H9 (cell line): ENCODE data around the gene PCDH9. TPM values are rescaled to one million over a fixed set of nuclear protein-coding genes. Genes with fewer than 3 reads are reported as not detected.

Experiments used
- DNase-seq: peaks from one replicate; pipeline ENCODE4 v3.0.0-alpha.2; 2017
- H2AFZ ChIP-seq: one replicate; pipeline ENCODE4 v1.6.1; 2013; ENCODE audit warnings: mild to moderate bottlenecking, low read length, control low read depth, moderate library complexity
- H2AK5ac ChIP-seq: 2 replicates; pipeline ENCODE4 v1.6.1; 2013; ENCODE audit warnings: low read length, control low read depth, mixed read lengths; ENCODE audit not compliant: insufficient read length
- H2BK120ac ChIP-seq: one replicate; pipeline ENCODE4 v1.6.1; 2013; ENCODE audit warnings: low read depth, mild to moderate bottlenecking, low read length, control low read depth, inconsistent platforms; ENCODE audit not compliant: poor library complexity, severe bottlenecking
- H2BK12ac ChIP-seq: 2 replicates; pipeline ENCODE4 v1.6.1; 2013; ENCODE audit warnings: low read length, control low read depth, mixed read lengths, low read depth; ENCODE audit not compliant: insufficient read length
- H2BK15ac ChIP-seq: 2 replicates; pipeline ENCODE4 v1.6.1; 2013; ENCODE audit warnings: low read depth, low read length, control low read depth
- H2BK20ac ChIP-seq: one replicate; pipeline ENCODE4 v1.6.1; 2013; ENCODE audit warnings: low read depth, mild to moderate bottlenecking, low read length, control low read depth, inconsistent platforms; ENCODE audit not compliant: poor library complexity, severe bottlenecking
- H2BK5ac ChIP-seq: 2 replicates; pipeline ENCODE4 v1.6.1; 2013; ENCODE audit warnings: low read length, control low read depth, mixed read lengths; ENCODE audit not compliant: insufficient read length
- H3K14ac ChIP-seq: 2 replicates; pipeline ENCODE4 v1.6.1; 2013; ENCODE audit warnings: low read length, control low read depth; ENCODE audit not compliant: insufficient read depth
- H3K18ac ChIP-seq: 2 replicates; pipeline ENCODE4 v1.6.1; 2013; ENCODE audit warnings: low read depth, mild to moderate bottlenecking, mixed read lengths, low read length, control low read depth; ENCODE audit not compliant: insufficient read length
- H3K23ac ChIP-seq: 2 replicates; pipeline ENCODE4 v1.6.1; 2013; ENCODE audit warnings: low read length, control low read depth, mixed read lengths, low read depth; ENCODE audit not compliant: insufficient read length
- H3K23me2 ChIP-seq: 2 replicates; pipeline ENCODE4 v1.6.1; 2013; ENCODE audit warnings: low read depth, mild to moderate bottlenecking, mixed read lengths, low read length, control low read depth; ENCODE audit not compliant: insufficient read length, poor library complexity, severe bottlenecking
- H3K27ac ChIP-seq: 2 replicates; pipeline ENCODE4 v1.5.1; 2013; ENCODE audit warnings: low read length, control low read depth, mixed read lengths, low read depth; ENCODE audit not compliant: insufficient read length
- H3K27me3 ChIP-seq: 2 replicates; pipeline ENCODE4 v1.6.1; 2013; ENCODE audit warnings: low read length, control low read depth, inconsistent platforms; ENCODE audit not compliant: insufficient read depth
- H3K4ac ChIP-seq: 2 replicates; pipeline ENCODE4 v1.6.1; 2013; ENCODE audit warnings: low read depth, mild to moderate bottlenecking, control low read depth, inconsistent platforms, low read length, moderate library complexity
- H3K4me1 ChIP-seq: 2 replicates; pipeline ENCODE4 v1.6.1; 2013; ENCODE audit warnings: low read length, control low read depth, inconsistent platforms; ENCODE audit not compliant: insufficient read depth
- H3K4me2 ChIP-seq: 2 replicates; pipeline ENCODE4 v1.6.1; 2013; ENCODE audit warnings: low read length, control low read depth, mixed read lengths; ENCODE audit not compliant: insufficient read length, insufficient read depth
- H3K56ac ChIP-seq: 2 replicates; pipeline ENCODE4 v1.6.1; 2013; ENCODE audit warnings: low read depth, mild to moderate bottlenecking, mixed read lengths, low read length, control low read depth; ENCODE audit not compliant: insufficient read length
- H3K79me1 ChIP-seq: 2 replicates; pipeline ENCODE4 v1.6.1; 2013; ENCODE audit warnings: low read depth, mild to moderate bottlenecking, moderate library complexity, low read length, control low read depth, inconsistent platforms; ENCODE audit not compliant: insufficient read depth, poor library complexity, severe bottlenecking
- H3K79me2 ChIP-seq: 2 replicates; pipeline ENCODE4 v1.6.1; 2013; ENCODE audit warnings: low read length, control low read depth, inconsistent platforms; ENCODE audit not compliant: insufficient read depth
- H3K9ac ChIP-seq: 2 replicates; pipeline ENCODE4 v1.6.1; 2013; ENCODE audit warnings: low read length, control low read depth, mixed read lengths; ENCODE audit not compliant: insufficient read length; ENCODE audit errors: extremely low read depth
- H3K9me3 ChIP-seq: one replicate; pipeline ENCODE4 v1.6.1; 2013; ENCODE audit warnings: low read depth, low read length, inconsistent platforms; ENCODE audit not compliant: control insufficient read depth
- H3T11ph ChIP-seq: one replicate; pipeline ENCODE4 v1.6.1; 2013; ENCODE audit warnings: mild to moderate bottlenecking, low read length, control low read depth, inconsistent platforms
- H4K20me1 ChIP-seq: one replicate; pipeline ENCODE4 v1.6.1; 2013; ENCODE audit not compliant: control insufficient read depth, insufficient read length, insufficient read depth
- H4K5ac ChIP-seq: 2 replicates; pipeline ENCODE4 v1.6.1; 2013; ENCODE audit warnings: low read depth, mild to moderate bottlenecking, mixed read lengths, low read length, control low read depth; ENCODE audit not compliant: insufficient read length
- H4K8ac ChIP-seq: replicated peaks from 2 replicates; pipeline ENCODE4 v1.6.1; 2013; ENCODE audit warnings: low read length, control low read depth, mixed read lengths, low read depth; ENCODE audit not compliant: insufficient read length
- H4K91ac ChIP-seq: 2 replicates; pipeline ENCODE4 v1.6.1; 2013; ENCODE audit warnings: low read depth, mild to moderate bottlenecking, moderate library complexity, mixed read lengths, low read length, control low read depth; ENCODE audit not compliant: insufficient read length
- H3K27ac Mint-ChIP-seq, 3 experiments: 2 replicates in 2 of 3; 3 replicates in 1 of 3; pipeline ENCODE4 v1.8.0; 2020 to 2021; ENCODE audit warnings: mixed read lengths in 3 of 3, mild to moderate bottlenecking in 1 of 3, moderate library complexity in 1 of 3
- H3K27me3 Mint-ChIP-seq: 2 replicates; pipeline ENCODE4 v1.8.0; 2021; ENCODE audit warnings: low read depth, mild to moderate bottlenecking, moderate library complexity, mixed read lengths
- H3K36me3 Mint-ChIP-seq, 3 experiments: 2 replicates in 2 of 3; 3 replicates in 1 of 3; pipeline ENCODE4 v1.8.0; 2020 to 2021; ENCODE audit warnings: low read depth in 3 of 3, mixed read lengths in 3 of 3; ENCODE audit not compliant: insufficient read depth in 1 of 3
- H3K4me1 Mint-ChIP-seq, 2 experiments: 2 replicates each; pipeline ENCODE4 v1.8.0; 2020; ENCODE audit warnings: mixed read lengths in 2 of 2
- H3K4me3 Mint-ChIP-seq, 2 experiments: 2 replicates in 1 of 2; 3 replicates in 1 of 2; pipeline ENCODE4 v1.8.0; 2020 to 2021; ENCODE audit warnings: mild to moderate bottlenecking in 2 of 2, mixed read lengths in 2 of 2, moderate library complexity in 1 of 2
- H3K9me3 Mint-ChIP-seq, 2 experiments: 2 replicates in 1 of 2; 3 replicates in 1 of 2; pipeline ENCODE4 v1.8.0; 2020; ENCODE audit warnings: mild to moderate bottlenecking in 2 of 2, mixed read lengths in 2 of 2, moderate library complexity in 1 of 2
- CTCF ChIP-seq: fragments of 200-600 bp; sonication (generic); conservative IDR thresholded peaks from 3 replicates; pipeline ENCODE4 v1.8.0; 2021; ENCODE audit warnings: antibody characterized with exemption, mild to moderate bottlenecking
- WGBS: extraction: QIAGEN DNeasy Blood & Tissue Kit; methylation state at CpG from one replicate; pipeline ENCODE4 v1.1.7; 2013; ENCODE audit warnings: missing lambda C conversion rate, low lambda C conversion rate, mixed read lengths; ENCODE audit not compliant: insufficient read length; ENCODE audit errors: extremely low coverage; 5-methylcytosine and 5-hydroxymethylcytosine counted together
- total RNA-seq: library from RNA; stranded (reverse); gene quantifications from 2 replicates; pipeline ENCODE4 v1.2.1, GENCODE V29; 2021

PCDH9 gene
- total RNA-seq, 1 experiment from 2014 or later: 0.11 TPM

- Histone ChIP-seq H2BK15ac (no peak overlapping the region), H2AFZ (no peak overlapping the region), H3K4ac (no peak overlapping the region), H2BK12ac (no peak overlapping the region), H3K18ac (no peak overlapping the region), H3K27ac (no peak overlapping the region), H2AK5ac (no peak overlapping the region), H2BK120ac (no peak overlapping the region), H3K79me2 (no peaks in the 10 kb centered on the region), H3T11ph (no peak overlapping the region), H3K9ac (no peak overlapping the region), H3K9me3 (no peaks in the 10 kb centered on the region), H3K56ac (no peak overlapping the region), H3K14ac (no peak overlapping the region), H2BK20ac (no peak overlapping the region), H3K4me2 (no peak overlapping the region), H2BK5ac (no peak overlapping the region), H4K5ac (no peak overlapping the region), H3K4me1 (peaks cover 4% of the 10 kb centered on the region; the same call in 1 of the 2 replicates), H4K20me1 (no peaks in the 10 kb centered on the region), H4K91ac (no peak overlapping the region), H4K8ac (no peak overlapping the region), H3K23me2 (no peaks in the 10 kb centered on the region), H3K27me3 (no peaks in the 10 kb centered on the region), H3K79me1 (no peaks in the 10 kb centered on the region), H3K23ac (no peak overlapping the region)
- Mint-ChIP-seq H3K27ac (no peak overlapping the region), H3K27me3 (no peaks in the 10 kb centered on the region), H3K4me3 (no peak overlapping the region), H3K36me3 (no peaks in the 10 kb centered on the region), H3K9me3 (no peaks in the 10 kb centered on the region), H3K4me1 (peaks cover 7 to 8% of the 10 kb centered on the region in 2 experiments)
- TF ChIP-seq CTCF: no peak
- WGBS: no CpG with 5 or more reads among the region's 1 CpG
- no peak for DNase-seq
These were observed 891.6 kb downstream of the PCDH9 start for GRCh38 chr13:66338542-66338941.
